ENCODE measurements around the gene TICRR.

The TICRR gene

GRCh38 chr15:89575146-89575655 is at the start of gene TICRR:
Gene TICRR, plus strand, starts transcription at chr15:89575469. Its CDS starts 118 bp downstream, at chr15:89575587.
- peak within 1 kb of the TSS; percentile 79 for H3K27ac ChIP-seq
- TF ChIP-seq CTCF (IDR thresholded peaks at IDR 0.05) (no peak), ZFX (IDR thresholded peaks at IDR 0.05; ENCODE audit: borderline replicate concordance) (no peak)

DNA sequence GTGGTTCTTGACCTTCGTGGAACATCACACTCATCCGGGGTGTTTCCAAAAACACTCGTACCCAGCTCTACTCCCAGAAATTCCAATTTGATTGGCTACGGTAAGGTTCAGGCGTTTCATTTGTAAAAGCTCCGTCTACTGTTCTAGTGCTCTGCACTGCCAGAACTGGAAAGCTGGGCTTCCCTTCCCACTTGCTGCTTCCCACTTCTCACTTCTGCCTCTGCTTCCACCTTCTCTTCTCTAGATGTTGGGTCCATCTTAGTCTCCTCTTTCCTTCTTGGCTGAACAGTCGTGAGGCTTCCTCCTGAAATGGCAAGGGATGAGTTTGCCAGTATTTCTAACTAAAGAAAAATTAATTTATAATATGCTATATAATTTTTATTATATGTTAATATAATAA is 49.1 kb upstream of the TICRR start:
- no peak for TF ChIP-seq CTCF (IDR thresholded peaks at IDR 0.05)
- TF ChIP-seq ZFX (IDR thresholded peaks at IDR 0.05; ENCODE audit: borderline replicate concordance), result no peak
- H3K27ac ChIP-seq, result no peak overlapping the region

DNA sequence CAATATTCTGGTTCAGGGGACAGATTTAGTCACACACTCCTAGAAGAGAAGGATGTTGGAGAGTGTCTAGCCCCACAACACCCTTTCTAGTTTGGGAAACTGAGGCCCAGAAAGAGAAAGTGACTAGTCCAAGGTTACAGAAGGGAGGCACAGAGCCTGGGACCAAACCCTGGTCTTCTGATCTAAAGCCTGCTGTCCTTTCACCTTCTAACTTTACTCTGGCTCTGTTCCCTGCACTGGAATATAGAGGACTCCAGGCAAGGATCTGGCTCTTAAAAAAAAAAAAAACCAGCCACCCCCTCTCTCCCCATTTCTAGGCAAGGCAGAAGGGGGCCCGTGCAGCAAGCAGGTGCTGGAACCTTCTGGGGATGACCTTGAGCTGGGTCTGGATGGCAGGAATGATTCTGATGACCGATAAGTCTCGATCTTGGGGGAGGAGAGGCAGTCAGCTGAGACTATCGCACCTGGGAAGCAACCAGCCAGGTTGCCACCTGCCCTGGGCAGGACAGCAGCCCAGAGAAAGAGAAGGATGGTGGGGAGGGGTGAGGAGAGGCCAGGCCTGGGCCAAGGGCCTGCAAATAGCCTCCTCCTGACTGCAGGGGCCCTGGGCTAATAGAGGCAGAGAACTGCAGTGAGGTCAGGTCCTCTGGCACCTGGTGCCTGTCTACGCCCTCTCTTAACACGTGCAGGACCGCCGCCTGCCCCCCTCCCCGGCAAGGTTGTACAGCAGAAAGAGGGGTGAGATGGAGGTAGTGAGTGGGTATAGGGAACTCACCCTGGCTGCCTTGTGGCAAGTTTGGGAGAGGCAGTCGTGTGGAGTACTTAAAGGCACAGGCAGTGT is 48.4 kb upstream of the TICRR start:
- TF ChIP-seq CTCF (IDR thresholded peaks at IDR 0.05) (no peak), ZFX (IDR thresholded peaks at IDR 0.05; ENCODE audit: borderline replicate concordance) (no peak)

DNA sequence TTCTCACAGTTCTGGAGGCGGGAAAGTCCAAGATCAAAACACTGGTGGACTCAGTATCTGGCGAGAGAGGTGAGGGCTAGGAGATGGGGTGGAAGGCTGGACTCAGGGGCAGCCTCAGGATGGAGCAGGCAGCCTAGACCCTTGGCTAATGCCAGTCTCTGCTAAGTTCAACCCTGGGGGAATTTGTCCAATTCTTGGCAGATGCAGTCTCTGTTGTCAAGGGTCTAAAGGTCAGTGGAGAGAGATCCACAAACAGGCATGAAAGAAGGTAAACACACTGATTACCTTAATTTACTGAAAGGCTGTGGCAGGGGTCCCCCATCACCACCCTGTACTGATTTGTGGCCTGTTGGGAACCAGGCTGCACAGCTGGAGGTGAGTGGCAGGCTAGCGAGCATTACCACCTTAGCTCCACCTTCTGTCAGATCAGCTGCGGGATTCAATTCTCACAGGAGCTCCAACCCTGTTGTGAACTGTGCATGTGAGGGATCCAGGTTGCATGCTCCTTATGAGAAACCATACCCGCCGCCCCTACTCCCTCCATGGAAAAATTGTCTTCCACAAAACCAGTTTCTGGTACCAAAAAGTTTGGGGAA is 46.4 kb upstream of the TICRR start:
- TF ChIP-seq ZFX (IDR thresholded peaks at IDR 0.05; ENCODE audit: borderline replicate concordance), result no peak
- H3K27ac ChIP-seq, result no peak overlapping the region

More for the DNA sequence above, 48.4 kb upstream of the TICRR start:
- H3K27ac ChIP-seq, result no peak overlapping the region

- no peak for TF ChIP-seq CTCF (IDR thresholded peaks at IDR 0.05)
- TF ChIP-seq ZFX (IDR thresholded peaks at IDR 0.05; ENCODE audit: borderline replicate concordance), result no peak
- no peak overlapping the region for H3K27ac ChIP-seq
These were observed 44.3 kb upstream of the TICRR start for GRCh38 chr15:89530976-89531375.

DNA sequence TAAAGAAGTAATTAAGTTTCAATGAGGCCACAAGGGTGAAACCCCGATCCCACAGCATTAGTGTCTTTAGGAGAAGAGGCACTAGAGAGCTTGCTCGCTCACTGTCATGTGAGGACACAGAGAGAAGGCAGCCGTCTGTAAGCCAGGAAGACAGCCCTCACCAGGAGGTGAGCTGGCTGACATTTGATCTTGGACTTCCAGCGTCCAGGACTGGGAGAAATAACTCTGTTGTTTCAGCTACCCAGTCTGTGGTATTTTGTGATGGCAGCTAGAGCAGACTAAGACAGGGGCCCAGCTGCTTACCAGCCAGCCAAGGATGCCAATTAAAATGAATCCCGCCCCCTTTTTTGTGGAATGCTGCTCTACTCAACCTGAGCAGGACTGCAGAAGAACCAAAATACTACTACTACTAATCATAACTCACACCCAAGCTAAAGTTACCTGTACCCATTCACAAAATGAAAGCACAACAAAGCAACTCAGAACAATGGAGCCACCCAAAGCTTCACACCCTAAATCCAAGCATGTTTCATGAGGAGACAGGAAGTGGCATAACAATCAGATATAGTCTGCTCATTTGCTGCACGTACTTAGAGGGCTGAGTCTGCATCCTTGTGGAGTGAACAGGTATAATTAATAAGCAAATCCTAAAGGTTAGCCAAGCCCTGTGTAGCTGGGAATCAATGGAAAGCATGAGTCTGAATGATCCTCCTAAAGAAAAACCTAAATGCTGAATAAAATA is 43.3 kb upstream of the TICRR start:
- no peak overlapping the region for H3K27ac ChIP-seq
- TF ChIP-seq ZFX (IDR thresholded peaks at IDR 0.05; ENCODE audit: borderline replicate concordance) (no peak), CTCF (IDR thresholded peaks at IDR 0.05) (no peak)

DNA sequence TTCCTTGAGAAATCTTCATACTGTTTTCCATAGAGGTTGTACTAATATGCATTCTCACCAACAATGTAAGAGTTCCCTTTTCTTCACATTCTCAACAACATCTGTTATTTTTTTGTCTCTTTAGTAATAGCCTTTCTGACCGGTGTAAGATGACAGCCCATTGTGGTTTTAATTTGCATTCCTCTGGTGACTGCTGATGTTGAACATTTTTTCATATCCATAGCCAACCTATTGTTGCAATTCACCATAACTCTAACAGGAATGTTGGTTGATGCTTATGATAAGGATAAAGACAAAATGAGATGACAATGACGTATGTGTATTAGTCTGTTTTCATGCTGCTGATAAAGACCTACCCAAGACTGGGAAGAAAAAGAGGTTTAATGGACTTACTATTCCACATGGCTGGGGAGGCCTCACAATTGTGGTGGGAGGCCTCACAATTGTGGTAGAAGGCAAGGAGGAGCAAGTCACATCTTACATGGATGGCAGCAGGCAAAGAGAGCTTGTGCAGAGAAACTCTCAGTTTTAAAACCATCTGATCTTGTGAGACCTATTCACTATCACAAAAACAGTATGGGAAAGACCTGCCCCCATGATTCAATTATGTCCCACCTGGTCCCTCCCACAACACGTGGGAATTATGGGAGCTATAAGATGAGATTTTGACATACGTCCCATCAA is 41.3 kb upstream of the TICRR start:
- TF ChIP-seq CTCF (IDR thresholded peaks at IDR 0.05) (no peak), ZFX (IDR thresholded peaks at IDR 0.05; ENCODE audit: borderline replicate concordance) (no peak)
- no peak overlapping the region for H3K27ac ChIP-seq

All from 22Rv1 (cell line).